ENCODE data around the gene IFI30. TPM values are rescaled to one million over a fixed set of nuclear protein-coding genes. Genes with fewer than 3 reads are reported as not detected.

The IFI30 gene
- total RNA-seq: 13.4 and 21.0 TPM in 2 replicates

- no peak for DNase-seq (ENCODE audit: extremely low read depth, low read depth, low spot score)
Observed at GRCh38 chr19:18173572-18174288, at the start of gene IFI30. TSS of gene IFI30 (plus strand) at chr19:18173813. CDS start at chr19:18173842, 29 bp downstream.

- no peak for DNase-seq (ENCODE audit: extremely low read depth, low read depth, low spot score)
Observed at GRCh38 chr19:18123819-18124218, 49.8 kb upstream of the IFI30 start.

GRCh38 chr19:18126097-18126496, 47.5 kb upstream of the IFI30 start:
- DNase-seq (ENCODE audit: extremely low read depth, low read depth, low spot score): no peak

GRCh38 chr19:18128044-18128443, 45.6 kb upstream of the IFI30 start:
- DNase-seq (ENCODE audit: extremely low read depth, low read depth, low spot score): no peak

- DNase-seq (ENCODE audit: extremely low read depth, low read depth, low spot score): no peak
Observed at GRCh38 chr19:18128805-18129204, 44.8 kb upstream of the IFI30 start.

GRCh38 chr19:18130523-18131242, 42.9 kb upstream of the IFI30 start:
- no peak for DNase-seq (ENCODE audit: extremely low read depth, low read depth, low spot score)

- no peak for DNase-seq (ENCODE audit: extremely low read depth, low read depth, low spot score)
Observed at GRCh38 chr19:18131841-18132596, 41.6 kb upstream of the IFI30 start.

- no peak for DNase-seq (ENCODE audit: extremely low read depth, low read depth, low spot score)
Observed at GRCh38 chr19:18135712-18136584, 37.7 kb upstream of the IFI30 start.

- no peak for DNase-seq (ENCODE audit: extremely low read depth, low read depth, low spot score)
Observed at GRCh38 chr19:18137242-18137641, 36.4 kb upstream of the IFI30 start.

GRCh38 chr19:18137657-18138339, 35.8 kb upstream of the IFI30 start:
- no peak for DNase-seq (ENCODE audit: extremely low read depth, low read depth, low spot score)

- no peak for DNase-seq (ENCODE audit: extremely low read depth, low read depth, low spot score)
Observed at GRCh38 chr19:18140473-18140872, 33.1 kb upstream of the IFI30 start.

- DNase-seq (ENCODE audit: extremely low read depth, low read depth, low spot score): no peak
Observed at GRCh38 chr19:18141031-18141430, 32.6 kb upstream of the IFI30 start.

- DNase-seq (ENCODE audit: extremely low read depth, low read depth, low spot score): no peak
Observed at GRCh38 chr19:18143902-18144301, 29.7 kb upstream of the IFI30 start.

GRCh38 chr19:18144361-18144760, 29.3 kb upstream of the IFI30 start:
- no peak for DNase-seq (ENCODE audit: extremely low read depth, low read depth, low spot score)

GRCh38 chr19:18144906-18145305, 28.7 kb upstream of the IFI30 start:
- no peak for DNase-seq (ENCODE audit: extremely low read depth, low read depth, low spot score)

- DNase-seq (ENCODE audit: extremely low read depth, low read depth, low spot score): no peak
Observed at GRCh38 chr19:18145391-18145999, 28.1 kb upstream of the IFI30 start.

- DNase-seq (ENCODE audit: extremely low read depth, low read depth, low spot score): no peak
Observed at GRCh38 chr19:18147396-18147795, 26.2 kb upstream of the IFI30 start.

GRCh38 chr19:18149596-18149975, 24.0 kb upstream of the IFI30 start:
- no peak for DNase-seq (ENCODE audit: extremely low read depth, low read depth, low spot score)

GRCh38 chr19:18150776-18151624, 22.6 kb upstream of the IFI30 start:
- DNase-seq (ENCODE audit: extremely low read depth, low read depth, low spot score): no peak
